Activated naive CD8-positive, alpha-beta T cell treated with anti-CD3 and anti-CD28 coated beads for 36 hours (primary cell): ENCODE data around the gene ZFY. TPM values are rescaled to one million over a fixed set of nuclear protein-coding genes. Genes with fewer than 3 reads are reported as not detected.
"Not testable (repeated sequence)": the region's sequence is repeated elsewhere in the genome, so short reads cannot be mapped to it uniquely, and the experiment has no call there.

Source experiments
- DNase-seq: peaks from one replicate; pipeline ENCODE4 v3.0.0; 2021
- H3K27ac Mint-ChIP-seq: one replicate; pipeline ENCODE4 v1.8.0; 2022; ENCODE audit warnings: mild to moderate bottlenecking, moderate library complexity, mixed read lengths
- H3K27me3 Mint-ChIP-seq: one replicate; pipeline ENCODE4 v1.8.0; 2022; ENCODE audit warnings: mild to moderate bottlenecking, mixed read lengths
- H3K36me3 Mint-ChIP-seq: one replicate; pipeline ENCODE4 v1.8.0; 2021; ENCODE audit warnings: mild to moderate bottlenecking, mixed read lengths
- H3K4me1 Mint-ChIP-seq: one replicate; pipeline ENCODE4 v1.8.0; 2021; ENCODE audit warnings: mixed read lengths
- H3K4me3 Mint-ChIP-seq: one replicate; pipeline ENCODE4 v1.8.0; 2022; ENCODE audit warnings: mild to moderate bottlenecking, moderate library complexity, mixed read lengths
- H3K9me3 Mint-ChIP-seq: one replicate; pipeline ENCODE4 v1.8.0; 2022; ENCODE audit warnings: mixed read lengths
- total RNA-seq, 2 experiments: library from RNA; stranded (reverse); gene quantifications; one replicate each; pipeline ENCODE4 v1.2.3, GENCODE V29; 2021

The ZFY gene
- total RNA-seq, 2 experiments from 2014 or later, result 17.7 to 19.4 TPM

DNA sequence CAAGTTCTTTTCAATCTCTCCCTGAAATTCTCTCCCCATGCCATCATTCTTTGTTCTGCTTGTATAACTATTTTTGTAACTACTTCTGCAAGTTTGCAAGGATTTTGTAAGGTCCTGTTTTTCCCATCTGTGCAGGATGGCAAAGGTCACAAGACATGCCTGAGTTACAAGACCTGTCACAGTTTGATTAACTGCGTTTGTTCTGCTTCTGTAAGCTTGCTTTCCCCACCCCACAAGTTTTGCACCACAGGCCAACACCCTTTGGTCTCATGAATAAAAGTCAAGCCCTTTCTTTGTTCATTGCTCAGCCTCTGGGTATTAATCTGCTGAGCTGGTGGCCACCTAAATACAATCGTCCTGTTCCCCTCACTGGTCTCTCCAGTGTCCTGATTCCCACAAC lies 70.8 kb downstream of the ZFY start:
- H3K27me3 Mint-ChIP-seq, H3K36me3 Mint-ChIP-seq, DNase-seq, H3K4me3 Mint-ChIP-seq, H3K9me3 Mint-ChIP-seq, H3K27ac Mint-ChIP-seq: not testable (repeated sequence)
- peaks cover 33% of the 10 kb centered on the region for H3K4me1 Mint-ChIP-seq

DNA sequence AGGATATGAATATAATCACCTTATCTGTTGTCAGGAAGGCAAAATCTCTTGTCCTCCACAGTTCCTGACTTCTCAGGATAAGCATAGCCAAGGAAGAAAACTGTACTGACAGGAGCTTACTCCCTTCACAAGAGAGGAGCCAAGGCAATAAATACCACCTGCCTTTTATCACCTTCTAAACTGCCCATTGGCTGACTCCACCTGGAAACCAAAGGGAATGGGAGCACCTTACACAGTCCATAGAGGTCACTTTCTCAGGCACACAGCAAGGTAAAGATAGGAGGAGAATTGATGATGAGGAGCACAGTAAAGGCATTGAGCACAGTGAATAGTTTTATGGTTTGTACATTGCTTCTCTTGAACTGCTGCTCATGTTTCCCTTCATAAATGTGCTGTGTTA lies 72.8 kb downstream of the ZFY start:
- Mint-ChIP-seq H3K27ac (no peak overlapping the region), H3K4me3 (no peak overlapping the region), H3K9me3 (no peaks in the 10 kb centered on the region), H3K36me3 (peaks cover 1% of the 10 kb centered on the region), H3K4me1 (peaks cover 20% of the 10 kb centered on the region), H3K27me3 (no peaks in the 10 kb centered on the region)
- DNase-seq, result no peak

DNA sequence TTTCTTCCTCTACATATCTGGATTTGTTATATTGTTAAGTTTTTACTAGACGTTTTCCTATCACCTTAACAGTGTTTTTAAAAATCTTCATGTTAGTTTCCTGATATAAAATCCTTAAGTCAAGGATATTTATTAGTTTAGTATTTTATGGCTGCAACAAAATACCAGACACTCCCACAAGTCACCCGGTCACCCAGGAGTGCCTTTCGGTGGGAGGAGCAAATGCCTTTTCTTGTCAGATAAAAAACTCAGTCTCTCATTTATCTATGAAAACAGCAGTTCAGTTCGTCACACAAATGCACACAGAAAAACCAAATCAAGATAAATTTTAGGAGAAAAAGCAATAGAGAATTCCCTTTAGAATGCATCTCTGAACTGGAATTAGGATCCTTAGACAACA lies 77.0 kb downstream of the ZFY start:
- H3K9me3 Mint-ChIP-seq, result peaks cover 5% of the 10 kb centered on the region
- H3K27me3 Mint-ChIP-seq, result no peaks in the 10 kb centered on the region
- peaks cover 7% of the 10 kb centered on the region for H3K36me3 Mint-ChIP-seq
- H3K4me1 Mint-ChIP-seq, result peaks cover 9% of the 10 kb centered on the region
- no peak for DNase-seq
- no peak overlapping the region for H3K27ac Mint-ChIP-seq
- H3K4me3 Mint-ChIP-seq, result no peak overlapping the region

DNA sequence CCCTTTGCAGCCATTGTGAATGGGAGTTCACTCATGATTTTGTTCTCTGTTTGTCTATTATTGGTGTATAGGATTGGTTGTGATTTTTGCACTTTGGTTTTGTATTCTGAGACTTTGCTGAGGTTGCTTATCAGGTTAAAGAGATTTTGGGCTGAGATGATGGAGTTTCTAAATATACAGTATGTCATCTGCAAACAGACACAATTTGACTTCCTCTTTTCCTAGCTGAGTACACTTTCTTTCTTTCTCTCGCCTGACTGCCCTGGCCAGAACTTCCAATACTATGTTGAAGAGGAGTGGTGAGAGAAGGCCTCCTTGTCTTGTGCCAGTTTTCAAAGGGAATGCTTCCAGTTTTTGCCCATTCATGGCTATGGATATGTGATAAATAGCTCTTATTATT lies 81.4 kb downstream of the ZFY start:
- DNase-seq, result no peak
- Mint-ChIP-seq H3K27me3 (no peaks in the 10 kb centered on the region), H3K36me3 (peaks cover 10% of the 10 kb centered on the region), H3K4me3 (no peak overlapping the region), H3K27ac (no peak overlapping the region), H3K9me3 (peaks cover 5% of the 10 kb centered on the region), H3K4me1 (peaks cover 19% of the 10 kb centered on the region)

DNA sequence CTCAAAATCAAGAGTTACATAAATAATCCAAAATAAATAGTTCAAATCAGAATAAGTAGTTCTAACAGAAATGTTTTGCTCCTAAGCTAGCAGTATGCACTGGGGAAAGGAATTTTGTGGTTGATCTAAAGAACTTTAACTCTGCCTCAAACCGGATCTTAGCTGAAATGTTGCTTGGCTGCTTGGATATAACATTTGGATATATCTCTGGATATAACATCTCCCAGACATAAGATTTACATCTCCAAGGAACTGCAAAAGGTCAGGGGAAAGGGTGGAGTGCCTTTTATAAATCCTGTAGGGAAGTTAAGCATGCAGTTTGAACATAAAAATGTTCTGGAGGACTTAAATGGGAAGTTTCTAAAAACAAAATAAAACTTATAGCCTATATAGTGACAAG lies 83.4 kb downstream of the ZFY start:
- Mint-ChIP-seq H3K4me3 (no peak overlapping the region), H3K36me3 (peaks cover 8% of the 10 kb centered on the region), H3K27ac (no peak overlapping the region), H3K9me3 (peaks cover 5% of the 10 kb centered on the region), H3K27me3 (no peaks in the 10 kb centered on the region), H3K4me1 (peaks cover 22% of the 10 kb centered on the region)
- no peak for DNase-seq

DNA sequence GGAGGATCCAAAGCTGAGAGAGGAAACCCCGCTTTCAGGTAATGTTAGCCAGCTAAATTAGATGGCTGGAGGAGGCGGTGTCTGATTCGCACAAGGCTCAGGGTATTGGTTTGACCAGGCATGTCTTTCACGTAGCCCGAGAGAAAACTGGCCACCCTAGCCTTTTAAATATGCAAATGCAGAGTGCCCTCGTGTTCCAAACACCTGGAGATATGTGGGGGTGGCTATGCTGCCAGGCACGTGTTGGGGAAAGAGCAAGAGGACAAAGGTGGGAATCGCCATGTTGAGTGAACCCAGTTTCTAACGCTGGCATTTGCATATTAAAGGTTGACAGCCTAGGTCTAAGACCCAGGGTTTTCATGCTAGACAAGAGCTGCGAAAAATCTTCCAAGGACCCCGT lies 84.4 kb downstream of the ZFY start:
- H3K27me3 Mint-ChIP-seq, result no peaks in the 10 kb centered on the region
- peaks cover 8% of the 10 kb centered on the region for H3K36me3 Mint-ChIP-seq
- peaks cover 28% of the 10 kb centered on the region for H3K4me1 Mint-ChIP-seq

DNA sequence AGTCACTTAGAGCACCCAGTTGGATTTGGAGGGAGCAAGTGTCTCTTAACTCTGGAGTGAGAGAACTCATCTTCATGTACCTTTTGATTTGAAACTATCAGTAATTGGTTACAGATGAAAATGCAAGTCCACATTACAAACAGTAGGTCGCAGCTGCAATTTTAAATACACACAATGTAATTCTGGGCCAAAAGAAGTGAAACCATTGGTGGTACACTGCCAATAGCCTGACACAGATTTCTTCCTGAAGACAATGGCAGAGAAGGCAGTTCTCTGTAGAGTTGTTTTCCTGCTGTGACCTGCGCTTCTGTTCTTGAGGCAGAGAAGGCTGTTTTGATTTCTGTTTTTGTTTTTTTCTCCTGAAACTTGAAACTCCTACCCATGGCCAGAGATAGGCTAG lies 86.0 kb downstream of the ZFY start:
- H3K36me3 Mint-ChIP-seq, result peaks cover 8% of the 10 kb centered on the region
- peaks cover 5% of the 10 kb centered on the region for H3K9me3 Mint-ChIP-seq
- no peak for DNase-seq
- H3K4me3 Mint-ChIP-seq, result no peak overlapping the region
- H3K27ac Mint-ChIP-seq, result no peak overlapping the region
- peaks cover 30% of the 10 kb centered on the region for H3K4me1 Mint-ChIP-seq
- H3K27me3 Mint-ChIP-seq, result no peaks in the 10 kb centered on the region

More for the DNA sequence above, 84.4 kb downstream of the ZFY start:
- Mint-ChIP-seq H3K4me3 (no peak overlapping the region), H3K27ac (no peak overlapping the region), H3K9me3 (peaks cover 5% of the 10 kb centered on the region)
- DNase-seq, result no peak

DNA sequence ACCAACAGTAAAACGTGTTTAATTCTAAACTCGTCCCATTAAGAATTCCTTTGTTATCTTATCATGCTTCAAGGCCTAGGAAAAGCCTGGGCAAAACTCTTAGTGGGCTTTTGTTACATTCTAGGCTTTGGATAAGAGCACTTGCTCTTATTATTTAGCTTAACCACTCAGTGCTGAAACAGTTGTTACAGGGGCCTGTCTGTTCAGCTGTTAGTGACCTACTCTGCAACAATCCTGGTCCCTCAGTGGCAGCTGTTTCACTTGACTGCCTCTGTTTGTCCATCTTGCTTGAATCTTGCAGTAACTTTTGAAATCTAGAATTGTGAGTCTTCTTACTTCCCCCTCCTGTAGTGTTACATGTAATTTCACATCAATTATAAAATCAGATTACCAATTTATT lies 88.4 kb downstream of the ZFY start:
- no peak overlapping the region for H3K27ac Mint-ChIP-seq
- DNase-seq, result no peak
- H3K9me3 Mint-ChIP-seq, result no peaks in the 10 kb centered on the region

DNA sequence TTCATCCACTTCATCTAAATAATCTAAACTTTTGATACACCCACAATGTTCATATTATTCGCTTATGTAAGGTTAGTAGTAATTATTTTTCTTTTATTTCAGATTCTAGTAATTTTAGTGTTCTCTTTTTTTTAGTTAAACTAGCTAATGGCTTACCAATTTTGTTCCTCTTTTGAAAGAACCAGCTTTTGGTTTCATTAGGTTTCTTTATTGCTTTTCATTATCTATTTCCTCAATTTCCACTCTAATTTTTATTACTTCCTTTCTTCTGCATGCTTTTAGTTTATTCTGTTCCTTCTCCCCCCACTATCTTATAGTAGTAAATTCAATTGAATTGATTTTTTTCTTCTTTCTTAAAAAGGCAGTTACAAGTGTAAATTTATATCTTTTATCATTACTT lies 90.2 kb downstream of the ZFY start:
- Mint-ChIP-seq H3K9me3 (no peaks in the 10 kb centered on the region), H3K36me3 (peaks cover 3% of the 10 kb centered on the region), H3K27ac (no peak overlapping the region), H3K27me3 (no peaks in the 10 kb centered on the region), H3K4me1 (peaks cover 25% of the 10 kb centered on the region), H3K4me3 (no peak overlapping the region)
- no peak for DNase-seq

More for the DNA sequence above, 88.4 kb downstream of the ZFY start:
- Mint-ChIP-seq H3K4me3 (no peak overlapping the region), H3K27me3 (no peaks in the 10 kb centered on the region), H3K36me3 (peaks cover 5% of the 10 kb centered on the region), H3K4me1 (peaks cover 23% of the 10 kb centered on the region)

Other genes with a start within 250 kb of the ZFY start
- not detected for gene SRY, start 147.7 kb upstream of the ZFY start, total RNA-seq
- 100 to 1,000 TPM; 372 to 373 TPM for gene RPS4Y1, start 93.8 kb upstream of the ZFY start, total RNA-seq